KMS-11 (cell line): ENCODE measurements around the gene FAM181A.

Experiments used
- H2AFZ ChIP-seq: fragments of 200-600 bp; sonication (generic); 2 replicates; pipeline ENCODE4 v1.6.1; 2016; ENCODE audit warnings: antibody characterized with exemption, mixed run types, low read depth
- H3K27ac ChIP-seq: fragments of 200-600 bp; sonication (generic); 2 replicates; pipeline ENCODE4 v1.6.1; 2016; ENCODE audit warnings: mild to moderate bottlenecking, mixed run types
- H3K27me3 ChIP-seq: fragments of 200-600 bp; sonication (generic); 2 replicates; pipeline ENCODE4 v1.6.1; 2017; ENCODE audit warnings: mild to moderate bottlenecking, low read depth, mixed run types, moderate library complexity; ENCODE audit not compliant: insufficient read depth
- H3K36me3 ChIP-seq: fragments of 200-600 bp; sonication (generic); 2 replicates; pipeline ENCODE4 v1.6.1; 2017; ENCODE audit warnings: mild to moderate bottlenecking, mixed run types; ENCODE audit not compliant: insufficient read depth
- H3K4me1 ChIP-seq: fragments of 200-600 bp; sonication (generic); 2 replicates; pipeline ENCODE4 v1.6.1; 2016; ENCODE audit warnings: mild to moderate bottlenecking, low read depth, mixed run types; ENCODE audit not compliant: poor library complexity, severe bottlenecking
- H3K4me2 ChIP-seq: fragments of 200-600 bp; sonication (generic); 2 replicates; pipeline ENCODE4 v1.7.0; 2016; ENCODE audit warnings: mild to moderate bottlenecking, mixed run types
- H3K4me3 ChIP-seq: fragments of 200-600 bp; sonication (generic); IDR thresholded peaks from 2 replicates; pipeline ENCODE4 v1.6.1; 2017; ENCODE audit warnings: low read depth, low read length, mixed read lengths; ENCODE audit not compliant: insufficient read depth
- H3K79me2 ChIP-seq: fragments of 200-600 bp; sonication (generic); 2 replicates; pipeline ENCODE4 v1.6.1; 2016; ENCODE audit warnings: low read depth, mixed run types; ENCODE audit not compliant: insufficient read depth
- H3K9ac ChIP-seq: fragments of 200-600 bp; sonication (generic); 2 replicates; pipeline ENCODE4 v1.6.1; 2016; ENCODE audit warnings: mild to moderate bottlenecking, mixed run types
- H4K20me1 ChIP-seq: fragments of 200-600 bp; sonication (generic); 2 replicates; pipeline ENCODE4 v1.6.1; 2016; ENCODE audit warnings: mild to moderate bottlenecking, mixed run types; ENCODE audit not compliant: insufficient read depth
- CTCF ChIP-seq: fragments of 200-600 bp; sonication (generic); conservative IDR thresholded peaks from 2 replicates; pipeline ENCODE4 v1.6.1; 2017; ENCODE audit warnings: low read depth, mild to moderate bottlenecking, antibody characterized with exemption, low read length, moderate library complexity, mixed read lengths

FAM181A gene

GRCh38 chr14:93929048-93929535 lies 1.9 kb downstream of the FAM181A start:
- no peaks in the 10 kb centered on the region for H3K4me1 ChIP-seq
- H3K9ac ChIP-seq, result no peak overlapping the region
- no peaks in the 10 kb centered on the region for H4K20me1 ChIP-seq

GRCh38 chr14:93929657-93930056 lies 2.5 kb downstream of the FAM181A start:
- Histone ChIP-seq H3K36me3 (no peaks in the 10 kb centered on the region), H2AFZ (no peak overlapping the region), H4K20me1 (no peaks in the 10 kb centered on the region), H3K9ac (no peak overlapping the region), H3K4me3 (no peak overlapping the region), H3K4me1 (no peaks in the 10 kb centered on the region), H3K4me2 (no peak overlapping the region), H3K27me3 (no peaks in the 10 kb centered on the region), H3K79me2 (no peaks in the 10 kb centered on the region), H3K27ac (no peak overlapping the region)
- no peak for TF ChIP-seq CTCF

More at GRCh38 chr14:93929048-93929535, 1.9 kb downstream of the FAM181A start:
- TF ChIP-seq CTCF, result no peak
- H3K27me3 ChIP-seq, result no peaks in the 10 kb centered on the region
- H2AFZ ChIP-seq, result no peak overlapping the region
- no peak overlapping the region for H3K4me2 ChIP-seq
- H3K27ac ChIP-seq, result no peak overlapping the region
- no peaks in the 10 kb centered on the region for H3K79me2 ChIP-seq
- H3K4me3 ChIP-seq, result no peak overlapping the region
- no peaks in the 10 kb centered on the region for H3K36me3 ChIP-seq

GRCh38 chr14:93930296-93930988 lies 3.3 kb downstream of the FAM181A start:
- H3K4me3 ChIP-seq, result no peak overlapping the region
- H3K4me1 ChIP-seq, result no peaks in the 10 kb centered on the region
- no peak overlapping the region for H3K4me2 ChIP-seq
- no peak overlapping the region for H2AFZ ChIP-seq
- no peaks in the 10 kb centered on the region for H3K79me2 ChIP-seq
- no peak for TF ChIP-seq CTCF
- H3K36me3 ChIP-seq, result no peaks in the 10 kb centered on the region
- H3K9ac ChIP-seq, result no peak overlapping the region
- no peaks in the 10 kb centered on the region for H4K20me1 ChIP-seq
- no peaks in the 10 kb centered on the region for H3K27me3 ChIP-seq
- no peak overlapping the region for H3K27ac ChIP-seq

GRCh38 chr14:93930989-93931307 lies 3.8 kb downstream of the FAM181A start:
- H3K4me2 ChIP-seq, result no peak overlapping the region

More at GRCh38 chr14:93930989-93931307, 3.8 kb downstream of the FAM181A start:
- no peaks in the 10 kb centered on the region for H3K27me3 ChIP-seq
- no peaks in the 10 kb centered on the region for H4K20me1 ChIP-seq
- no peak overlapping the region for H3K27ac ChIP-seq
- no peak for TF ChIP-seq CTCF
- no peaks in the 10 kb centered on the region for H3K79me2 ChIP-seq
- no peak overlapping the region for H2AFZ ChIP-seq
- H3K4me1 ChIP-seq, result no peaks in the 10 kb centered on the region
- no peaks in the 10 kb centered on the region for H3K36me3 ChIP-seq
- H3K9ac ChIP-seq, result no peak overlapping the region
- H3K4me3 ChIP-seq, result no peak overlapping the region
